ENCODE results near the gene PRKCA.

The PRKCA gene

DNA sequence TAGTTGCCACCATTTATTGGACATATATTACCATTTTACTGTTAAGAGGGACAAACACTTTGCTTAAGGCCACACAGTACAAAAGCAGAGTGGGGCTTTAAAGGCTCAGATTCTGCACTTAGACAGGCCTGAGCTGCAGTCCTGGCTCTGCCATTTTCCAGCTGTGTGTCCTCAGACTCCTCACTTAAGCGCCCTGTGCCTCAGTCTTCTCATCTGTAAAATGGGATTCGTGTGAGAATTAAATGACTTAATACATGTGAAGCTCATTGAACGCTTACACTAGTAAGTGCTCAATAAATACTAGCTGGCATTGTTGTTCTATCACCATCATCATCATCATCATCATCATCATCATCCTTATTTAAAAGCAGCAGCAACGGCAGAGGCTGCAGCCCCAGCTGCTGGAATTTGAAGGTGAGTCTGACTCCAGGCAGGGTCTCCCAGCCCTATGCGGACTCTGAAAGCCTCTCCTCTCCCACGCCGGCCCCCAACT lies 532.1 kb downstream of the PRKCA start:
- TF ChIP-seq ZFX (IDR thresholded peaks at IDR 0.05; ENCODE audit: borderline replicate concordance), result no peak
- TF ChIP-seq, protein P1, sequence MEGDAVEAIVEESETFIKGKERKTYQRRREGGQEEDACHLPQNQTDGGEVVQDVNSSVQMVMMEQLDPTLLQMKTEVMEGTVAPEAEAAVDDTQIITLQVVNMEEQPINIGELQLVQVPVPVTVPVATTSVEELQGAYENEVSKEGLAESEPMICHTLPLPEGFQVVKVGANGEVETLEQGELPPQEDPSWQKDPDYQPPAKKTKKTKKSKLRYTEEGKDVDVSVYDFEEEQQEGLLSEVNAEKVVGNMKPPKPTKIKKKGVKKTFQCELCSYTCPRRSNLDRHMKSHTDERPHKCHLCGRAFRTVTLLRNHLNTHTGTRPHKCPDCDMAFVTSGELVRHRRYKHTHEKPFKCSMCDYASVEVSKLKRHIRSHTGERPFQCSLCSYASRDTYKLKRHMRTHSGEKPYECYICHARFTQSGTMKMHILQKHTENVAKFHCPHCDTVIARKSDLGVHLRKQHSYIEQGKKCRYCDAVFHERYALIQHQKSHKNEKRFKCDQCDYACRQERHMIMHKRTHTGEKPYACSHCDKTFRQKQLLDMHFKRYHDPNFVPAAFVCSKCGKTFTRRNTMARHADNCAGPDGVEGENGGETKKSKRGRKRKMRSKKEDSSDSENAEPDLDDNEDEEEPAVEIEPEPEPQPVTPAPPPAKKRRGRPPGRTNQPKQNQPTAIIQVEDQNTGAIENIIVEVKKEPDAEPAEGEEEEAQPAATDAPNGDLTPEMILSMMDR (IDR thresholded peaks at IDR 0.05), result no peak
- no peak overlapping the region for H3K27ac ChIP-seq

DNA sequence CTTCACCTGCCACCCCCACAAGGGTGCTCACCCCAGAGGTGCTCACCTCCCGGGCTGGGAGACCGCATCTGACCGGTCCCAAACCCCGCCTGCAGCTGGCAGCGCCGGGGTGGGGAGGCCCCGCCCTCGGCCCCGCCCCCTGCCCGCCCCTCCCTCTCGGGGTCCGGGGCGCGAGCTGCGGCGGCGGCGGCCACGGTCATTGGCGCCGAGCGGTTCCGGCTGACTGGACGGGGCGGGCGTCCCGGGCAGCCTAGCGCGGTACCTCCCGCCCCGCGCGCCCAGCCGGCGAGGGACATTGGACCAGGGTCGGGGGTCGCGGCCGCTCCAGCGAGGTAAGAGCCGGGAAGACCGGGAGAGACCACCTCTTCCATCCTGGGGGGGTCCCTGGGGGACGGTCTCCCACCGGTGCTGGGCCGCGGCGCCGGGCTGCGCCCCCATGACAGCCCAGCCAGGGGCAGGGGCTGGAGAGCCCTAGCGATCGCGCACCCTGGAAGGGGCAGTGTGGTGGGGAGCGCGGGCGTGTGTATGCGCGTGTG lies 532.6 kb downstream of the PRKCA start, which contains the start of gene CACNG5:
TSS of gene CACNG5 (plus strand) at position 199 of the 536 bp plus-strand sequence. CDS start 42,216 bp downstream, outside the sequence.
- TF ChIP-seq, protein P1 (IDR thresholded peaks at IDR 0.05), result no peak
- no peak for TF ChIP-seq ZFX (IDR thresholded peaks at IDR 0.05; ENCODE audit: borderline replicate concordance)
- no peak within 1 kb of the TSS for H3K27ac ChIP-seq

DNA sequence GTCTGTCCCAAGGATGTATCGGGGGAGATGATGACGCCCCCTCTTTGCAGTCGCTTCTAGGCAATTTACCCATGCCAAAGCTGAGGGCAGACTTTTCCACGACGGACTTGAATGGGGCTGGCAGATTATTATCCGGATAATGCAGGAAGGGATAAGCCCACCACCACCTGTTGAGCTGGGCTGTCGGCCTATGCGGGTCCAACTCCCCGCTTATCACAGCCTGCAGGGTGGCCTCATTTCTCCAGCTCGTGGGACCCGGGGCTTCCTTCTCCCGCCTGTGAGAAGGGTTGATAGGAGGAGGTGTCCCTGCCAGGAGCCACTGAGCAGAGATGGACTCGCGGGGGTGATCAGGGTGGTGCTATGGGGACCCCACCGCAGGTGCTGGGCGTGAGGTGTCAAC lies 533.1 kb downstream of the PRKCA start:
- no peak overlapping the region for H3K27ac ChIP-seq
- TF ChIP-seq ZFX (IDR thresholded peaks at IDR 0.05; ENCODE audit: borderline replicate concordance), result no peak
- TF ChIP-seq, protein P1 (IDR thresholded peaks at IDR 0.05), result no peak

DNA sequence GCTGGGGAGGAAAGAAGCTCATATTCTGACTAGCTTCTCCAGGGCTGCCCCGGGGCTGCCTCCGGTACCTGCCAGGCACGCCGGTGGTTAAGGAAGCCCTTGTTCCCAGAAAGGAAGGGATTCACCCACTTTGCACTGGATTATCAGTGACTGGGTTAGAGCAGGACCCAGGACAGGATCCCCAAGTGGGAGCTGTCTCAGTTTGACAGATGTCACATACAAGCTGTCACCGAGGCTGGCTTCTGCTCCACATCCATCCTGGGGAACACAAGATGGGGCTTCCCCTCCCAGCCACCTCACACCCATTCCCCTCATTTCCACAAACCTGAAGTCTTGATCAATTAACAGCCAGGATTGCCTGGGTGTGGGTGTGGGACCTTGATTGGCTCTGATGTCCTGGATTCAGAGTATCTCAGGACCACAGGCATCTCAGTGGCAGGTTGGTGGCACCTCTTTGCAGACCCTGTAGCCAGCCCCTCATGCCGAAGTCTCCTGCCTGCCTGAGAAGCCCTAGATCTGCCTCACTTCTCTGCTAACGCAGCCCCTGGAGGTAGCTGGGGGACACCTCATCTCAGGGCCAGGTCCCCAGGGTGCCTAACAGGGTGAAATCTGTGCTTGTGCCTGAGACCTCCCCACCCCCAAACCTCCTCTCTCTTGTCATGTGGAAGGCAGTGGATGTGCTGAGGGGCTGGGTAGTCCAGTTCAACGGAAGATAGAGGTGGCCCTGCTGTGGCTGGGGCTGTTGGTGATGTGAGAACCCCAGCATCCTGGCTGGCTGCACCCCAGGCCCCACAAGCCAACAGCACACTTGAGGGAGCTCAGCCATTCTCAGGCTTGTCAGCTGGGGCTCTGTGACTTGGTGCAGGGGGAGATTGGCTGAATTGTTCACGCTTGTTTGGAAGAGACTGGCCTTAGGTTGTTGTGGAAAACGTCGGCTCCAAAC lies 533.9 kb downstream of the PRKCA start:
- no peak overlapping the region for H3K27ac ChIP-seq
- TF ChIP-seq ZFX (IDR thresholded peaks at IDR 0.05; ENCODE audit: borderline replicate concordance), result no peak
- TF ChIP-seq, protein P1 (IDR thresholded peaks at IDR 0.05), result no peak

DNA sequence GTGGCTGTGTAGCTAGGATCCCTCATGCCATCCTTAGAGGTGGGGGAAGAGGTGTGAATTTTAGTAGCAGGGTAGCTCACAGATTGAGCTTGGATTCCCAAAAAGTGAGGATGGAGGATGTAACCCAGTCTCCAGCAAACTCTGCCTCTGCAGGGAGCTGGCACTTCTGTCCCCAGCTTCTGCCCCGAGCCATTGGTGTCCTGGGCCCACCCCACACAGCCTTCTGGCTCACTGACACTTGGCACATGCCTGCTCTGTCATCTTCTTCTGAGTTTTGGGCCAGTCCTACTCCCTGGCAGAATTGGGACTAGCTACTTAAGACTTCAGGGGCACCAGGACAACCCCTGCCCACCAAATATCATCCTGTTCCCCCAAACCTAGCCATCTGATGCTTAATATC lies 534.8 kb downstream of the PRKCA start:
- no peak overlapping the region for H3K27ac ChIP-seq
- TF ChIP-seq, protein P1 (IDR thresholded peaks at IDR 0.05), result no peak
- no peak for TF ChIP-seq ZFX (IDR thresholded peaks at IDR 0.05; ENCODE audit: borderline replicate concordance)

DNA sequence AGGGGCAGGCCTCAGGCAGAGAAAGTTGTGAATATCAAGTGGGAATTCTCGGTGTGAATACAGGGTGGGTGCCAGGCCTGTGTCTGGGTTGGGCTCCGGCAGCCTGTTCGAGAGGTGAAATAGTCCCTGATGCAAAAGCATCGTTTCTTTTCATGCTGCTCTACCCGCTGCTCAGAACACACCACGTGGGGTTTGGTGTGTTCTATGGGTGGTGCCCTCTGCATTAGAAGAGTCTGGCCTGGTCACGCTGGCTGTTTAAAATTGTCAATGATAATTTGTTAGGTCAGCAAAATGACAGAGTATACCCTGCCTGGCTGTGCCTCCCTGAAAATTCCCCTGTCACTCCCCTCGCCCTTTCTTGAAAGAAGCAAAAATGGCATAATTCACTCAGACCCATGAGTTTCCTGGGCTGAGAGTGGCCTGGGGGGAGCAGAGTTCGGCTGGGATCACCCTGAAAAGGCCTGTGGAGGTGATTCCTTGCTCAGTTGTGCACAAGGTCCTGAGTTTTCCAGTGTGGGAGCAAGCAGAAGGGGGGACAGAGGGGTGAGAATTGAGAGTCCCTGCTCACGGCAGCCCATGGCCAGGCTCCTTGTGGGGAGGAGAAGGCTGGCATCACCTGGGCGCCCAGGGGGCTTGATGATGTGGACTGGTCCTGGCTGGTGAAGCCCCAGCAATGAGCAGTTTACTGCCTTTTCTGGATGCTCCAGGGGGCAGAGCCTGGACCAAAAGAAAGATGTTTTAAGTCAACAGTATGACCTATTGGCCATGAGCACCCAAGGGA lies 535.7 kb downstream of the PRKCA start:
- no peak for TF ChIP-seq ZFX (IDR thresholded peaks at IDR 0.05; ENCODE audit: borderline replicate concordance)
- TF ChIP-seq, protein P1 (IDR thresholded peaks at IDR 0.05), result no peak
- no peak overlapping the region for H3K27ac ChIP-seq
